Choroid plexus epithelial cell (primary cell): ENCODE measurements around the gene CLDN17.

Experiments
- DNase-seq: peaks from one replicate; pipeline ENCODE4 v3.0.0-alpha.2; 2010; ENCODE audit warnings: low read depth
- H3K4me3 ChIP-seq: 2 replicates; pipeline ENCODE4 v1.5.1; 2011; ENCODE audit warnings: low read depth, mild to moderate bottlenecking, control low read depth, low read length, moderate library complexity
- CTCF ChIP-seq: conservative IDR thresholded peaks from 2 replicates; pipeline ENCODE4 v1.5.1; 2011; ENCODE audit warnings: low read depth, mild to moderate bottlenecking, control low read depth, inconsistent platforms, low read length, moderate library complexity

The CLDN17 gene

GRCh38 chr21:30166705-30167104, at the start of gene CLDN17:
Gene CLDN17 (minus strand): TSS chr21:30166805. CDS start chr21:30166617, 188 bp downstream.
- DNase-seq: no peak
- H3K4me3 ChIP-seq: no peak within 1 kb of the TSS
- TF ChIP-seq CTCF: no peak

GRCh38 chr21:30216041-30216723, 49.6 kb upstream of the CLDN17 start, which contains the start of gene CLDN8:
Gene CLDN8 (minus strand): TSS chr21:30216097. CDS start chr21:30215925, 172 bp downstream.
- no peak for TF ChIP-seq CTCF
- DNase-seq: no peak
- H3K4me3 ChIP-seq: no peak within 1 kb of the TSS

GRCh38 chr21:30211071-30211470, 44.5 kb upstream of the CLDN17 start:
- H3K4me3 ChIP-seq: no peak overlapping the region
- DNase-seq: no peak
- TF ChIP-seq CTCF: no peak

GRCh38 chr21:30209601-30210000, 43.0 kb upstream of the CLDN17 start:
- no peak overlapping the region for H3K4me3 ChIP-seq
- peak; percentile 37 for DNase-seq
- peak; percentile 56 for TF ChIP-seq CTCF

- no peak overlapping the region for H3K4me3 ChIP-seq
- DNase-seq: no peak
- no peak for TF ChIP-seq CTCF
Measured at GRCh38 chr21:30207252-30207579, 40.6 kb upstream of the CLDN17 start.

- no peak overlapping the region for H3K4me3 ChIP-seq
- DNase-seq: peak; percentile 63
- TF ChIP-seq CTCF: no peak
Measured at GRCh38 chr21:30206551-30207251, 40.1 kb upstream of the CLDN17 start.

- H3K4me3 ChIP-seq: no peak overlapping the region
- TF ChIP-seq CTCF: no peak
- no peak for DNase-seq
Measured at GRCh38 chr21:30200000-30200399, 33.4 kb upstream of the CLDN17 start.
